ENCODE measurements around the gene SARDH.
"Not testable (repeated sequence)": the region's sequence is repeated elsewhere in the genome, so short reads cannot be mapped to it uniquely, and the experiment has no call there.

SARDH gene

GRCh38 chr9:133760713-133761290 is 22.6 kb upstream of the SARDH start:
- DNase-seq (ENCODE audit: low read depth): no peak

- no peak for DNase-seq (ENCODE audit: low read depth)
Observed at GRCh38 chr9:133759946-133760345, 21.8 kb upstream of the SARDH start.

GRCh38 chr9:133759146-133759900 is 21.2 kb upstream of the SARDH start:
- DNase-seq (ENCODE audit: low read depth): no peak

GRCh38 chr9:133758228-133758627 is 20.1 kb upstream of the SARDH start:
- DNase-seq (ENCODE audit: low read depth): no peak

GRCh38 chr9:133754688-133755227 is 16.6 kb upstream of the SARDH start:
- no peak for DNase-seq (ENCODE audit: low read depth)

- DNase-seq (ENCODE audit: low read depth): no peak
Observed at GRCh38 chr9:133754187-133754586, 16.0 kb upstream of the SARDH start.

- DNase-seq (ENCODE audit: low read depth): no peak
Observed at GRCh38 chr9:133752739-133753446, 14.7 kb upstream of the SARDH start.

GRCh38 chr9:133750982-133751649 is 13.0 kb upstream of the SARDH start:
- no peak for DNase-seq (ENCODE audit: low read depth)

- no peak for DNase-seq (ENCODE audit: low read depth)
Observed at GRCh38 chr9:133747309-133747708, 9.2 kb upstream of the SARDH start.

GRCh38 chr9:133744528-133744927 is 6.4 kb upstream of the SARDH start:
- DNase-seq (ENCODE audit: low read depth): not testable (repeated sequence)

GRCh38 chr9:133742849-133743444 is 4.8 kb upstream of the SARDH start:
- peak; percentile 64 for DNase-seq (ENCODE audit: low read depth)

- DNase-seq (ENCODE audit: low read depth): no peak
Observed at GRCh38 chr9:133742251-133742650, 4.1 kb upstream of the SARDH start.

- no peak for DNase-seq (ENCODE audit: low read depth)
Observed at GRCh38 chr9:133741716-133742115, 3.6 kb upstream of the SARDH start.

GRCh38 chr9:133740911-133741310 is 2.8 kb upstream of the SARDH start:
- no peak for DNase-seq (ENCODE audit: low read depth)

GRCh38 chr9:133739408-133740280 is 1.5 kb upstream of the SARDH start:
- no peak for DNase-seq (ENCODE audit: low read depth)

- DNase-seq (ENCODE audit: low read depth): no peak
Observed at GRCh38 chr9:133738640-133739225, 581 bp upstream of the SARDH start.

- no peak for DNase-seq (ENCODE audit: low read depth)
Observed at GRCh38 chr9:133737071-133737773, 930 bp downstream of the SARDH start.

- DNase-seq (ENCODE audit: low read depth): no peak
Observed at GRCh38 chr9:133735931-133736330, 2.2 kb downstream of the SARDH start.

GRCh38 chr9:133735415-133735775 is 2.8 kb downstream of the SARDH start:
- DNase-seq (ENCODE audit: low read depth): no peak

All from CMK (cell line).